ENCODE results near the gene STOM.

STOM gene

GRCh38 chr9:121321016-121321503, 49.0 kb downstream of the STOM start:
- DNase-seq (ENCODE audit: low read depth) = no peak

DNA sequence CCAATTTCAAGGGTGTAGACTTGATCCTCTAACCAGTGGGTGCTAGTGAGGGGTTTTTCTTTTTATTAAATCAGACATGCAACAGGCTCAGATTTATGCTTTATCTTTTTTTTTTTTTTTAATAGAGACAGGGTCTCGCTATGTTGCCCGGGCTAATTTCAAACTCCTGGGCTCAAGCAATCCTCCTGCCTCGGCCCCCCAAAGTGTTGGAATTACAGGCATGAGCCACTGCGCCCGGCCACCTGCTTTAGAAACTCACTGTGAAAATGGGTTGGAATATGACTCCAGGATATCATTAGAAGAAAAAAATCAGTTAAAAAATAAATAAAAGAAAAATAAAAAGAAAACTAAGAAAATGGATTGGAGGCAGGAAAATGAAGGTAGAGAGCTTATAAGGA, 50.7 kb downstream of the STOM start:
- no peak for DNase-seq (ENCODE audit: low read depth)

DNA sequence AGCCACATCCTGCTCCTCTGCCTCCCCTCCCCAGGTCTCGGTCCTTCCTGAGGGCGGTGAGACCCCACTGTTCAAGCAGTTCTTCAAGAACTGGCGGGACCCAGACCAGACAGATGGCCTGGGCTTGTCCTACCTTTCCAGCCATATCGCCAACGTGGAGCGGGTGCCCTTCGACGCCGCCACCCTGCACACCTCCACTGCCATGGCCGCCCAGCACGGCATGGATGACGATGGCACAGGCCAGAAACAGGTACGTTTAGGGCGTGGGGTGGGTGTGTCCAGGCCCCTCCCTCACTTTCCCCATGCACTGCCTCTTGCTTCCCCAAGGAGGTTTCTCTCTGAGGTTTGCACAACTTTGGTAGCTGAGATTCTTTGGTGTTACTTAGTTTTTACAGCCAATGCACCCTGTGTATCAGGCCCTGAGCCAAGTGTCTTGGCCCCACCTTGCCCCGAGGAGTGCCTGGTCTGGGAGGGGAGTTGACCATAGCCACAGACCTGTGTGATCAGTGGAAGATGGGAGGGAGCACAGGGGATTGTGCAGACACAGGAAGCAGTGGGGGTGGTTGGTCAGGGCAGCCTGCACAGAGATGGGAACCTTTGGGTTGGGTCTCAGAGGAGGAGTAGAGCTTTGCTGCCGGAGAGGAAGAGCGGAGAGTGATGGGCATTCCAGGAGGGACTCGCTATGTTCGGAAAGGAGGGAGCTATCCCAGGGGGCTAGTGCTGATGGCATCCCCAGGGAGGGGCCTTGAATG, 51.2 kb downstream of the STOM start:
- DNase-seq (ENCODE audit: low read depth) = no peak

DNA sequence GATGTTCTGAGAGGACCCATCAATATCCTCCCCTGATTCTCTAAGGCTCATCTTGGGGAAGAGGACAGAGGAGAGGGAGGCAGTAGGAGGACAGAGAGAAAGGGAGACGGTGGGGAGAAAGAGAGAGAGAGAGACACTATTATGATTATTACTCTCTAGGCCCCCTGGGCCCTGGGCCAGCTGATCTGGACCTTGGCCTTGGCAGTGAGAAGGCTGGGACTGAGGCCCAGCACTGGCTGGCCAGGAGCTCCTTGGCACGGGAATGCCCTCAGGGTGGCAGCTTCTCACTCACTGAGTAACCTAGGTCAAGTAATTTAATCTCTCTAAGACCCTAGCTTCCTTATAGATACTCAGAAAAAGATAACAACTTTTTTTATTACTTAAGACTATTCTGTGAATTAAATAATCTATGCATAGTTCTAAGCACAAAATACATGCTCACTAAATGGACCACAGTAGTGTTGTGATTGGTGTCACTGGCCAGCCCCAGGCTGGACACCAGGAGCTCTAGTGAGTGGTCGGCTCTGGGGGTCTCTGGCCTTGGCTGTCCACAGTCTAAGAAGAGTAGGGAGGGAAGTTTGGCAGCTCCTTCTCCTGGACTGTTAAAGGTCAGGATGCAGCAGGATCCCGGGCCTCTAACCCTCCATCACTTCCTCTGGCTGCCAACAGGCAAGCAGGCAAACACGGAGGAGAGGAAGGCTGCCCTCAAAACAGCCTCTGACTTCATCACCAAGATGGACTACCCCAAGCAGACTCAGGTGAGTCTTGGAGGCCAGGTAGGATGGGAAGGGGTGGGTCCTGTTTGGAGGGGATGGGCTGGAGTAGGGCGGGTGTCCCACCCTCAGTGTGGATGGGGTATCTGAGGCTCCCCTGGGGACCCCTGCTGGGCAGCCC, 52.1 kb downstream of the STOM start:
- DNase-seq (ENCODE audit: low read depth) = no peak

- DNase-seq (ENCODE audit: low read depth) = no peak
Measured at GRCh38 chr9:121316852-121317373, 53.1 kb downstream of the STOM start.

GRCh38 chr9:121316378-121316777, 53.7 kb downstream of the STOM start:
- DNase-seq (ENCODE audit: low read depth) = no peak

GRCh38 chr9:121313458-121314152, 56.4 kb downstream of the STOM start:
- no peak for DNase-seq (ENCODE audit: low read depth)

GRCh38 chr9:121312169-121312568, 57.9 kb downstream of the STOM start:
- no peak for DNase-seq (ENCODE audit: low read depth)

GRCh38 chr9:121310571-121310970, 59.5 kb downstream of the STOM start:
- no peak for DNase-seq (ENCODE audit: low read depth)

- DNase-seq (ENCODE audit: low read depth) = no peak
Measured at GRCh38 chr9:121309833-121310425, 60.1 kb downstream of the STOM start.

DNA sequence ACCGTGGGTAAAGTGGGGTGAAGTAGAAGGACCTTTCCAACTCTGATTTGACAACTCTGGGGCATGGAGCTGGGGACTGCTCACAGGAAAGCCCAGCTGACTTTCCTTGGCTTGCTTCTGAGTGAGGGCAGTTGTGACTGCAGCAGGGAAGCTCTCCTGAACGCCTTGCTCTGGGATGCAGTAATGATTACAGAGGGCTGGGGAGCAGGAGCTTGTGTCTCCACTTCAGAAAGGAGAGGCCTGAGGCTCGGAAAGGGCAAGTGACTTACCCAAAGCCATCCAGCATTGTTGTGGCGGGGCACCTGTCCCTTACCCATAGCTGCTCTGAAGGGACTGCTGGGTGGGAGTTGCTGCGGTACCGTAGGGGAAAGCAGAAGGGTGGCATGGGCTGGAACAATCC, 60.9 kb downstream of the STOM start:
- DNase-seq (ENCODE audit: low read depth) = no peak

DNA sequence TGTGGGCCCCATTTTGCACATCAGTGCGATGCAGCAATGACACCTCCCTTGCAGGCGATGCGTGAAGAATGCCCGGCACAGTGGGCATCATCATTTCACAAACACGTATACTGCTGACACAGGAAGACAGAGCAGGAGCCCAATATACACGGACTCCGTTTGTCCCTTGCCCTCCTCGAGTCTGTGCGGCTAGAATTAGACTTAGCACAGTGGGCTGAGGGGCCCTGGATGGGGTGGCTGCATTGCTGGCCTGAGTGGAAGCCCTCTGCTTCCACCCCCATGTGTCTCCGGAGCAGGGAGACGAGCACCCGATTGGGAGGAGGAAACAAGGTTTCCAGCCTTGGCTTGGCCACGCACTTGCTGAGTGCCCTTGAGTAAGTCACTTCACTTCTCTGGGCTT, 61.3 kb downstream of the STOM start:
- DNase-seq (ENCODE audit: low read depth) = no peak

- DNase-seq (ENCODE audit: low read depth) = no peak
Measured at GRCh38 chr9:121307976-121308375, 62.1 kb downstream of the STOM start.

- no peak for DNase-seq (ENCODE audit: low read depth)
Measured at GRCh38 chr9:121305269-121305994, 64.6 kb downstream of the STOM start.

DNA sequence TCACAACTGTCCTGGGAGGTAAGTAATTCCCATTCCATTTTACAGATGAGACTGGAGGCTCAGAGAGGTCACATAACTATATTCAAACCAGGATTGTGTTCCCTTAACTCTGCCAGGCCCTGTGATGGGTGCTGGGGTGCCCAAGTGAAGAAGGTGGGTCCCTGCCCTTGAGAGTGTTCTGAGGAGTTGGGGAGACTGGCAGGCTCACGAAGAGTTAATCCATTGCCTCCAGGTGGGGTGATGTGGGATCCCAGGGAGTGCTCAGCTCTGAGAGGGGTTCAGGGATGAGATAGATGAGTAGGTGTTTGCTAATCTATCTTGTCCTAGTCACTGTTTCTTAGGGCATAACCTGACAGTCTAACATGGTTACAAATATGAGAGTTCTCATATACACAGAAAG, 65.3 kb downstream of the STOM start:
- no peak for DNase-seq (ENCODE audit: low read depth)

DNA sequence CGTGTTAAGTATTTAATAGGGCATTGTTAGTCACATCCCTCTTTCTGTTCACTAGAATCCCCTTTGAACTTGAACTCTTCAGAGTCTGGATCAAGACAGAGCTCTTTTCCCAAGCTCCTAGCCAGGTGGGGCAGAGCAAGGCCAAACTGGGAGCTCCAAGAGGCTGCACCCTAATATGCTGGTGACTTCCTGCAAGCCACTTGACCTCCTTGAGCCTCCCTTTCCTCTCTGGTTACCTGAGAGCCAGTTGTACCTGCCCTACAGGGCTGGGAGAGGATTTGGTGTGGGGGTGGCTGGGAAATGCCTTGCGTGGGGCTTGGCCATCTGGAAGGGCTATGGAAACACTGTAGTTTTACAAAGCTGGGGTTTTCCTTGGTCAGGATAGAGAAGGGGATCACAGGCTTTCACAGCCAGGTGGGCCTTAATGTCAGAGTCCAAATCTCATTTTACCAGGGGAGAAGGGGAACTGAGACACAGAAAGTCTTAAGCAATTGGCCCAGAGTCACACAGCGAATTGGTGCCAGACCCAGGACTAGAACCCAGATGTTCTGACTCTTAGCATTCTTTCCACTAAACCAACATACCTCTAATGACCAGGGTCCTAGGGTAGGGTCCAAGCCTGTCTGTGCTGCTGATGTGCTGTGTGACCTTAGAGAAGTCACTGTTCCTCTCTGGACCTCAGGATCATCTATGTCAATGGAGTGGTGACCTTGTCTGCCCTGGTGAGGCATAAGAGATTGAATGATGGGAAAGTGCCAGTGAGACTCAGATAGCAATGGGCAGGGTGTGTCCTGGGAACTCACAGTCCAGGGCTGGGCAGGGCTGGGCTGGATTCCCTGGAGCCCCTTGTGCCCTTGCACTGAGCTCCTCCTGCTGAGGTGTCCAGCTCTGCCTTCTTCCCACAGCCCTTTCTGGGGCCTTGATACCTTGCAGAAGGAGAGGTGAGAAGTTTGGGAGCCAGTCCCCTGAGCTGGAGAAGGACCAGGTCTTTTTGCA, 66.3 kb downstream of the STOM start:
- no peak for DNase-seq (ENCODE audit: low read depth)

DNA sequence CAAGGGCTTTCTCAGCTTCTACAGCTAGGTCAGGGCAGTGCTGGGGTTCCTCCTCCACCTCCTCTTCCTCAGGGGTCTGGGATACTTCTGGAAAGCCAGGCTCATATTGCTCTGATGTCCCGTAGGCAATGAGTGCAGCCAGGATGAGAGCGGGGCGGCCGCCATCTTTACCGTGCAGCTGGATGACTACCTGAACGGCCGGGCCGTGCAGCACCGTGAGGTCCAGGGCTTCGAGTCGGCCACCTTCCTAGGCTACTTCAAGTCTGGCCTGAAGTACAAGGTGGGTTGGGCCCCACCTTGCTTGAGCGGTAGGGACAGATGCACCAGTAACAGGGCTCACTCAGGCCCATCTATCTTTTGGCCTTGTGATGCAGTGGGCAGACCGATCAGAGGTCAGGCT, 67.3 kb downstream of the STOM start:
- DNase-seq (ENCODE audit: low read depth) = no peak

GRCh38 chr9:121302341-121302740, 67.7 kb downstream of the STOM start:
- no peak for DNase-seq (ENCODE audit: low read depth)

DNA sequence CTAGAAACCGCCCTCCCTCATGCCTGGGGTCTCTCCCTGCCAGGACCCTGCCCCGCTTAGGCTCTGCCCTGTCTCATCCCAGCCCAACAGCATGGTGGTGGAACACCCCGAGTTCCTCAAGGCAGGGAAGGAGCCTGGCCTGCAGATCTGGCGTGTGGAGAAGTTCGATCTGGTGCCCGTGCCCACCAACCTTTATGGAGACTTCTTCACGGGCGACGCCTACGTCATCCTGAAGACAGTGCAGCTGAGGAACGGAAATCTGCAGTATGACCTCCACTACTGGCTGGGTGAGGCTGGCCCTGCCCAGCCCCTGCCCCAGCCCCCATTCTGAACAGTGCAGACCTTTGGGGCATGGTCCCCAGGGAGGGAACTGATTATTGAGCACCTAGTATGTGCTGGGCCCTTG, 68.2 kb downstream of the STOM start:
- DNase-seq (ENCODE audit: low read depth) = no peak
